Left lung (tissue), 10 donors: ENCODE data around the gene ABHD2. TPM values are rescaled to one million over a fixed set of nuclear protein-coding genes. Genes with fewer than 3 reads are reported as not detected.

Source experiments
- ATAC-seq: fragments of 200-7000 bp; cut with Tn5 transposase; one replicate; pipeline ENCODE4 v1.9.1; 2020; ENCODE audit warnings: moderate library complexity
- DNase-seq, 4 donors: peaks; one replicate each; pipeline ENCODE4 v3.0.0-alpha.2; 2013 to 2020
- H3K27ac ChIP-seq, 2 donors: fragments of 200-600 bp; sonication (generic) in 1 of 2; one replicate each; pipeline versions ENCODE4 v1.5.0 to v1.8.0; 2020 to 2021
- H3K27me3 ChIP-seq, 2 donors: fragments of 200-600 bp; sonication (generic) in 1 of 2; one replicate each; pipeline versions ENCODE4 v1.5.0 to v1.8.0; 2020 to 2021
- H3K36me3 ChIP-seq, 2 donors: fragments of 200-600 bp; sonication (generic) in 1 of 2; one replicate each; pipeline versions ENCODE4 v1.5.0 to v1.8.0; 2020 to 2021
- H3K4me1 ChIP-seq, 2 donors: fragments of 200-600 bp; one replicate each; pipeline ENCODE4 v1.8.0; 2021
- H3K4me3 ChIP-seq, 2 donors: fragments of 200-600 bp; sonication (generic) in 1 of 2; one replicate each; pipeline versions ENCODE4 v1.5.0 to v1.8.0; 2020 to 2021; ENCODE audit warnings: mild to moderate bottlenecking in 1 of 2
- H3K9me3 ChIP-seq, 2 donors: fragments of 200-600 bp; sonication (generic) in 1 of 2; one replicate each; pipeline versions ENCODE4 v1.5.0 to v1.8.0; 2020 to 2021
- intact Hi-C, 2 donors: fragments of 100-400 bp; cut with DNase I; formaldehyde crosslinking; loops; one replicate each; pipeline versions ENCODE4 v1.11.2 to v1.14.2; 2022
- polyA plus RNA-seq, 6 donors: library from polyadenylated mRNA; unstranded; fragments of 120-200 nt; gene quantifications; one replicate each; pipeline ENCODE4 v1.2.1, GENCODE V29; 2013; ENCODE audit not compliant: insufficient read length in 6 of 6
- total RNA-seq, 2 donors: library from RNA; stranded (reverse); fragmentation: NEBNext Ultra II Directional; extraction: Animal tissue kit (Norgen Biotek cat#: 25700); gene quantifications; one replicate each; pipeline ENCODE4 v1.2.1, GENCODE V29; 2021
- TF ChIP-seq, protein P1 (sequence below), 2 donors: fragments of 200-600 bp; sonication (generic) in 1 of 2; IDR thresholded peaks; one replicate each; pipeline versions ENCODE4 v1.5.0 to v1.8.0; 2021; ENCODE audit warnings: antibody characterized with exemption in 2 of 2
- donor health status: DM: no; HTN: yes; CAD: no.
- donor health status: DM: no; HTN: no; CAD: no.

The ABHD2 gene
- total and polyA plus RNA-seq, 8 donors: 35.4 to 231 (median 46.9) TPM

DNA sequence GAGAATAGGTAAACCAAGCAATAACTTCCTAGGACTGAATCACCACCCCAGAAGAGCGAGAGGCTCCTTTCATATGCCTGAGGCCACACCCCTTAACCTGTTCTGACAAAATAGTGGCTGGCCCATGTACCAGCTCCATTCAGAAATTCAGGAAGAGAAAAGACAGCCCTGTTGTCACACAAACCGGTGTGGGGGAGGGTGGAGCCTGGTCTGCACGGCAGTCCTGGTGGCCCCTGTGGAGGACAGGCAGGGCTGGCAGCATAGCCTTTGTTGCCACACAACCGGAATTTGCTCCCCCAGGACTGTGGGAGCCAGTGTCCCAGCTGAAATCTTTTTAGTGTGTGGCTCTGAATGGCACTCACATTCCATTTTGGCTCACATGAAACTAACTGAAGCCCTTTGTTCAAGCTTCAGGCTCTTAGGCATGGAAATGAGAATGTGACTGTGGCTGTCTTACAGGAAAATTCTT, 109.3 kb downstream of the ABHD2 start:
- peak; percentile 90 for ATAC-seq
- H3K4me3 ChIP-seq: no peak overlapping the region
- no peaks in the 10 kb centered on the region for H3K4me1 ChIP-seq
- no peaks in the 10 kb centered on the region for H3K9me3 ChIP-seq
- H3K27me3 ChIP-seq: no peaks in the 10 kb centered on the region
- peak overlapping the region; percentile 14 to 28 for H3K27ac ChIP-seq
- peak in 2 of 4 donors; percentile 48 to 54 for DNase-seq
- peaks cover 4 to 89% of the 10 kb centered on the region in 2 donors for H3K36me3 ChIP-seq
- TF ChIP-seq, protein P1, sequence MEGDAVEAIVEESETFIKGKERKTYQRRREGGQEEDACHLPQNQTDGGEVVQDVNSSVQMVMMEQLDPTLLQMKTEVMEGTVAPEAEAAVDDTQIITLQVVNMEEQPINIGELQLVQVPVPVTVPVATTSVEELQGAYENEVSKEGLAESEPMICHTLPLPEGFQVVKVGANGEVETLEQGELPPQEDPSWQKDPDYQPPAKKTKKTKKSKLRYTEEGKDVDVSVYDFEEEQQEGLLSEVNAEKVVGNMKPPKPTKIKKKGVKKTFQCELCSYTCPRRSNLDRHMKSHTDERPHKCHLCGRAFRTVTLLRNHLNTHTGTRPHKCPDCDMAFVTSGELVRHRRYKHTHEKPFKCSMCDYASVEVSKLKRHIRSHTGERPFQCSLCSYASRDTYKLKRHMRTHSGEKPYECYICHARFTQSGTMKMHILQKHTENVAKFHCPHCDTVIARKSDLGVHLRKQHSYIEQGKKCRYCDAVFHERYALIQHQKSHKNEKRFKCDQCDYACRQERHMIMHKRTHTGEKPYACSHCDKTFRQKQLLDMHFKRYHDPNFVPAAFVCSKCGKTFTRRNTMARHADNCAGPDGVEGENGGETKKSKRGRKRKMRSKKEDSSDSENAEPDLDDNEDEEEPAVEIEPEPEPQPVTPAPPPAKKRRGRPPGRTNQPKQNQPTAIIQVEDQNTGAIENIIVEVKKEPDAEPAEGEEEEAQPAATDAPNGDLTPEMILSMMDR (IDR thresholded peaks at IDR 0.05): no peak
- intact Hi-C loops: no loop called here

- Histone ChIP-seq H3K4me1 (no peaks in the 10 kb centered on the region), H3K27me3 (no peaks in the 10 kb centered on the region), H3K27ac (no peak overlapping the region), H3K36me3 (peaks cover 4 to 82% of the 10 kb centered on the region in 2 donors), H3K9me3 (no peaks in the 10 kb centered on the region), H3K4me3 (no peak overlapping the region)
- intact Hi-C loops: no loop called here
- TF ChIP-seq, protein P1 (IDR thresholded peaks at IDR 0.05): no peak
- DNase-seq (no peak), ATAC-seq (no peak)
Observed at GRCh38 chr15:89198196-89198595, 109.9 kb downstream of the ABHD2 start.

- H3K36me3 ChIP-seq: peaks cover 0 to 75% of the 10 kb centered on the region in 2 donors
- H3K27ac ChIP-seq: no peak overlapping the region
- DNase-seq: no peak
- H3K4me1 ChIP-seq: no peaks in the 10 kb centered on the region
- ATAC-seq: no peak
- intact Hi-C loops: no loop called here
- no peaks in the 10 kb centered on the region for H3K27me3 ChIP-seq
- no peaks in the 10 kb centered on the region for H3K9me3 ChIP-seq
- H3K4me3 ChIP-seq: no peak overlapping the region
- TF ChIP-seq, protein P1 (IDR thresholded peaks at IDR 0.05): no peak
Observed at GRCh38 chr15:89198934-89199333, 110.7 kb downstream of the ABHD2 start.

- intact Hi-C loops: loop anchor here in 1 of 2 donors (10.0 kb wide), 1 partner anchor 105 kb away; no protein-coding TSS in a partner anchor
- TF ChIP-seq, protein P1 (IDR thresholded peaks at IDR 0.05): no peak
- Histone ChIP-seq H3K4me1 (no peaks in the 10 kb centered on the region), H3K36me3 (peaks cover 0 to 67% of the 10 kb centered on the region in 2 donors), H3K27ac (no peak overlapping the region), H3K9me3 (no peaks in the 10 kb centered on the region), H3K27me3 (no peaks in the 10 kb centered on the region), H3K4me3 (no peak overlapping the region)
- no peak for ATAC-seq
- DNase-seq: no peak
Observed at GRCh38 chr15:89199746-89200145, 111.5 kb downstream of the ABHD2 start.

DNA sequence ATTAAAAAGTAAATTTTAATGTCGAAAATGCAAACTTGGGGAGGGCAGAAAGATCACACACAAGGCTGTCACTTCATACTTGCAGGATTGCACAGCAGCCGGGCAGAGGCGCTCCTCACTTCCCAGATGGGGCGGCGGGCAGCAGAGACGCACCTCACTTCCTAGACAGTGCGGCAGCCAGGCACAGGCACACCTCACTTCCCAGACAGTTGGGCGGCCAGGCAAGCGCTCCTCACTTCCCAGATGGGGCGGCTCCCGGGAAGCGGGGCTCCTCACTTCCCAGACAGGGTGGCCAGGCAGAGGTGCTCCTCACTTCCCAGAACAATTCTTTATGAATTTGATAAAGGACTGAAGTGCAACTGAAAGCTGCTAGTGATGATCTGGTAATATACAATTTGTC, 111.9 kb downstream of the ABHD2 start:
- peaks cover 0 to 62% of the 10 kb centered on the region in 2 donors for H3K36me3 ChIP-seq
- ATAC-seq: no peak

More for the DNA sequence above, 111.9 kb downstream of the ABHD2 start:
- Histone ChIP-seq H3K4me1 (no peaks in the 10 kb centered on the region), H3K9me3 (no peaks in the 10 kb centered on the region), H3K27ac (no peak overlapping the region), H3K4me3 (no peak overlapping the region), H3K27me3 (no peaks in the 10 kb centered on the region)
- intact Hi-C loops: loop anchor here in 1 of 2 donors (10.0 kb wide), 1 partner anchor 105 kb away; no protein-coding TSS in a partner anchor
- DNase-seq: no peak
- TF ChIP-seq, protein P1 (IDR thresholded peaks at IDR 0.05): no peak
